HCT116 (cell line): ENCODE results near the gene PDPK1. TPM values are rescaled to one million over a fixed set of nuclear protein-coding genes. Genes with fewer than 3 reads are reported as not detected.

Source experiments
- ATAC-seq: fragments of 200-7000 bp; cut with Tn5 transposase; 2 replicates; pipeline ENCODE4 v1.9.1; 2020; ENCODE audit warnings: mild to moderate bottlenecking, moderate library complexity
- BruUV-seq: library from RNA; stranded (reverse); fragments of 400-500 nt; replicated peaks from 2 replicates; lab custom pipeline; 2021; lab: Mats Ljungman, UMichigan
- CTCF ChIA-PET: fragments of 300-600 bp; sonication (Branson Sonifier 250); formaldehyde crosslinking; loops from one replicate; lab custom pipeline; 2021; ENCODE audit warnings: antibody characterized with exemption; lab: Charles Lee
- POLR2A ChIA-PET: fragments of 300-600, 350-600 bp; sonication (Branson Sonifier 250); formaldehyde crosslinking; loops from one replicate; lab custom pipeline; 2021; ENCODE audit warnings: antibody characterized with exemption; lab: Charles Lee
- RAD21 ChIA-PET, 2 experiments: fragments of 300-600 bp; sonication (Branson Sonifier 250); formaldehyde crosslinking; loops; one replicate each; lab custom pipeline; 2023; ENCODE audit warnings: low total read pairs in 2 of 2; ENCODE audit not compliant: uncharacterized antibody in 2 of 2, unreplicated experiment in 2 of 2, low non-redundant PET in 1 of 2; lab: Charles Lee
- DNase-seq: peaks from one replicate; pipeline ENCODE4 v3.0.0-alpha.2; 2010; ENCODE audit warnings: low read depth, low spot score
- H2AFZ ChIP-seq: fragments of 200-600 bp; shearing (Covaris generic), sonication (generic); 2 replicates; pipeline ENCODE4 v1.6.1; 2017; ENCODE audit warnings: low read depth, mixed run types, mixed read lengths, antibody characterized with exemption, low read length; ENCODE audit not compliant: poor library complexity, severe bottlenecking
- H3K27ac ChIP-seq: 2 replicates; pipeline ENCODE4 v1.5.1; 2012; ENCODE audit warnings: low read depth, low read length
- H3K27me3 ChIP-seq: fragments of 200-600 bp; sonication (generic); 2 replicates; pipeline ENCODE4 v1.6.1; 2016; ENCODE audit warnings: mixed run types, low read length, mixed read lengths; ENCODE audit not compliant: insufficient read depth
- H3K36me3 ChIP-seq, 2 experiments: fragments of 200-500 bp in 1 of 2; fragments of 200-600 bp in 1 of 2; sonication (Bioruptor generic) in 1 of 2; sonication (generic) in 1 of 2; 2 replicates each; pipeline versions ENCODE4 v1.5.1 to v1.6.1; 2014 to 2016; ENCODE audit warnings: low read length in 2 of 2, inconsistent platforms in 1 of 2, mixed read lengths in 1 of 2, mixed run types in 1 of 2; ENCODE audit not compliant: insufficient read depth in 2 of 2, control insufficient read depth in 1 of 2
- H3K4me1 ChIP-seq, 2 experiments: fragments of 200-600 bp in 1 of 2; sonication (generic) in 1 of 2; 2 replicates each; pipeline versions ENCODE4 v1.5.1 to v1.6.1; 2012 to 2017; ENCODE audit warnings: low read length in 2 of 2, inconsistent platforms in 1 of 2, mild to moderate bottlenecking in 1 of 2, mixed read lengths in 1 of 2, mixed run types in 1 of 2, moderate library complexity in 1 of 2; ENCODE audit not compliant: insufficient read depth in 2 of 2, control insufficient read depth in 1 of 2
- H3K4me2 ChIP-seq: fragments of 200-600 bp; sonication (generic); 2 replicates; pipeline ENCODE4 v1.6.1; 2017; ENCODE audit warnings: mixed run types, low read length, mixed read lengths
- H3K4me3 ChIP-seq, 2 experiments: fragments of 200-600 bp in 1 of 2; sonication (generic) in 1 of 2; replicated peaks in 1 of 2; 2 replicates each; pipeline ENCODE4 v1.5.1; 2011 to 2016; ENCODE audit warnings: low read length in 2 of 2, control low read depth in 1 of 2, low read depth in 1 of 2, mild to moderate bottlenecking in 1 of 2, mixed read lengths in 1 of 2, mixed run types in 1 of 2
- H3K79me2 ChIP-seq: fragments of 200-600 bp; sonication (generic); 2 replicates; pipeline ENCODE4 v1.6.1; 2017; ENCODE audit warnings: mild to moderate bottlenecking, mixed run types, low read length, moderate library complexity, mixed read lengths; ENCODE audit not compliant: insufficient read depth
- H3K9ac ChIP-seq: fragments of 200-600 bp; sonication (generic); 2 replicates; pipeline ENCODE4 v1.6.1; 2016; ENCODE audit warnings: low read length, mixed read lengths
- H3K9me2 ChIP-seq: fragments of 200-600 bp; sonication (generic), shearing (Covaris generic); 2 replicates; pipeline ENCODE4 v1.6.1; 2017; ENCODE audit warnings: mixed run types, mild to moderate bottlenecking, moderate library complexity; ENCODE audit not compliant: insufficient read depth
- H3K9me3 ChIP-seq, 2 experiments: fragments of 200-500 bp in 1 of 2; fragments of 200-600 bp in 1 of 2; sonication (Bioruptor generic) in 1 of 2; sonication (generic) in 1 of 2; 2 replicates each; pipeline ENCODE4 v1.6.1; 2014 to 2017; ENCODE audit warnings: low read length in 2 of 2, mixed read lengths in 2 of 2, inconsistent platforms in 1 of 2, low read depth in 1 of 2, mild to moderate bottlenecking in 1 of 2, mixed run types in 1 of 2, moderate library complexity in 1 of 2; ENCODE audit not compliant: control insufficient read depth in 1 of 2, insufficient read depth in 1 of 2
- H4K20me1 ChIP-seq: fragments of 200-600 bp; sonication (generic), shearing (Covaris generic); 2 replicates; pipeline ENCODE4 v1.6.1; 2017; ENCODE audit warnings: mixed run types, mild to moderate bottlenecking, moderate library complexity; ENCODE audit not compliant: insufficient read depth
- CEBPB ChIP-seq: IDR thresholded peaks from 2 replicates; pipeline ENCODE4 v1.6.1; 2012; ENCODE audit warnings: low read depth
- ELF1 ChIP-seq: IDR thresholded peaks from 2 replicates; pipeline ENCODE4 v1.6.1; 2012; ENCODE audit warnings: low read depth, borderline replicate concordance
- EZH2 ChIP-seq: fragments of 200-600 bp; sonication (generic); IDR thresholded peaks from 2 replicates; pipeline ENCODE4 v1.6.1; 2017; ENCODE audit warnings: antibody characterized with exemption, mixed run types
- FOSL1 ChIP-seq: IDR thresholded peaks from 2 replicates; pipeline ENCODE4 v1.6.1; 2012; ENCODE audit warnings: low read depth
- JUND ChIP-seq: IDR thresholded peaks from 2 replicates; pipeline ENCODE4 v1.6.1; 2012
- MAX ChIP-seq: IDR thresholded peaks from 2 replicates; pipeline ENCODE4 v1.6.1; 2012
- POLR2A ChIP-seq: IDR thresholded peaks from 2 replicates; pipeline ENCODE4 v1.7.0; 2011; ENCODE audit warnings: borderline replicate concordance; ENCODE audit not compliant: insufficient read depth, insufficient read length; ENCODE audit errors: extremely low read depth
- POLR2AphosphoS5 ChIP-seq: IDR thresholded peaks from 2 replicates; pipeline ENCODE4 v1.6.1; 2011; ENCODE audit warnings: mild to moderate bottlenecking, low read depth, low read length, moderate library complexity
- RAD21 ChIP-seq: IDR thresholded peaks from 2 replicates; pipeline ENCODE4 v1.6.1; 2012; ENCODE audit warnings: low read depth, mild to moderate bottlenecking
- SIN3A ChIP-seq: IDR thresholded peaks from 2 replicates; pipeline ENCODE4 v1.6.1; 2012; ENCODE audit warnings: low read depth
- SRF ChIP-seq: IDR thresholded peaks from 2 replicates; pipeline ENCODE4 v1.6.1; 2012; ENCODE audit warnings: low read depth
- TCF7L2 ChIP-seq: IDR thresholded peaks from 2 replicates; pipeline ENCODE4 v1.7.0; 2011; ENCODE audit warnings: borderline replicate concordance, inconsistent platforms; ENCODE audit not compliant: insufficient read depth, insufficient read length; ENCODE audit errors: extremely low read depth
- YY1 ChIP-seq: IDR thresholded peaks from 2 replicates; pipeline ENCODE4 v1.6.1; 2011; ENCODE audit warnings: low read length, low read depth, moderate library complexity, mild to moderate bottlenecking; ENCODE audit not compliant: insufficient replicate concordance; ENCODE audit errors: extremely low read depth
- ZNF274 ChIP-seq: fragments of 200-500 bp; sonication (Bioruptor generic); IDR thresholded peaks from 2 replicates; pipeline ENCODE4 v1.6.1; 2014; ENCODE audit warnings: mild to moderate bottlenecking, low read depth, low read length, inconsistent platforms
- intact Hi-C: fragments of 100-400 bp; cut with micrococcal nuclease; formaldehyde crosslinking; loops from 2 replicates; pipeline ENCODE4 v1.10.0; 2022
- total RNA-seq: library from RNA; stranded (reverse); gene quantifications from one replicate; pipeline ENCODE4 v1.2.1, GENCODE V29; 2021; ENCODE audit not compliant: unreplicated experiment
- TF ChIP-seq, protein P1 (sequence below): IDR thresholded peaks from 2 replicates; pipeline ENCODE4 v1.6.1; 2011; ENCODE audit warnings: mild to moderate bottlenecking, low read length, moderate library complexity; ENCODE audit not compliant: insufficient replicate concordance; ENCODE audit errors: extremely low read depth

The PDPK1 gene
- total RNA-seq, 1 experiment from 2014 or later = 36.1 TPM

DNA sequence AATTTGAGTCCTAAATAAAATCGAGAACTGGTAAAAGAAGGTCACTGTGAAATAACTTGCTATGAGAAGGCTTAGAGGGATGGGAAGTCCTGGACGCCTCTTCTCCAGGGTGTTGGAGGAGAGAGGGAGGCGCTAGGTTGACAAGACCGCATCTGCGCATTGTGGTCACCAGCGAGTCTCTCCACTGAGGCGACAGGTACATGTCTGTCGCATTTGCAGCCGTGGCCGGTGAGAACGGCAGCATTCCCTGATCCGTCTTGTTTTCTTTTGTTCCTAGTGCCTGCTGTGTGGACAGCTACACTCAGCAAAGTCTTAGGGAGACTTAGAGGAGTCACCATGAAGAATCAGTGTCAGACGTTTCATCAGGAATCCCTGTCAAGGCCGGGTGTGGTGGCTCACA, 32.1 kb upstream of the PDPK1 start:
- ATAC-seq (no peak), DNase-seq (no peak)
- no TSS peak for BruUV-seq
- H3K27me3 ChIP-seq = no peaks in the 10 kb centered on the region
- H2AFZ ChIP-seq = no peak overlapping the region
- POLR2A ChIA-PET = no interaction called here
- no peak overlapping the region for H3K4me3 ChIP-seq
- RAD21 ChIA-PET = no interaction called here
- intact Hi-C loops = loop anchor here (10.0 kb wide), 2 partner anchors 241 to 311 kb away; partner anchors contain the start of genes CASKIN1 and RNPS1
- H4K20me1 ChIP-seq = no peaks in the 10 kb centered on the region
- H3K4me1 ChIP-seq = peaks cover 3 to 12% of the 10 kb centered on the region in 2 experiments; a peak in 3 of 4 replicates
- H3K9me3 ChIP-seq = no peaks in the 10 kb centered on the region
- no peaks in the 10 kb centered on the region for H3K9me2 ChIP-seq
- H3K9ac ChIP-seq = no peak overlapping the region
- TF ChIP-seq RAD21 = no peak
- TF ChIP-seq, protein P1, sequence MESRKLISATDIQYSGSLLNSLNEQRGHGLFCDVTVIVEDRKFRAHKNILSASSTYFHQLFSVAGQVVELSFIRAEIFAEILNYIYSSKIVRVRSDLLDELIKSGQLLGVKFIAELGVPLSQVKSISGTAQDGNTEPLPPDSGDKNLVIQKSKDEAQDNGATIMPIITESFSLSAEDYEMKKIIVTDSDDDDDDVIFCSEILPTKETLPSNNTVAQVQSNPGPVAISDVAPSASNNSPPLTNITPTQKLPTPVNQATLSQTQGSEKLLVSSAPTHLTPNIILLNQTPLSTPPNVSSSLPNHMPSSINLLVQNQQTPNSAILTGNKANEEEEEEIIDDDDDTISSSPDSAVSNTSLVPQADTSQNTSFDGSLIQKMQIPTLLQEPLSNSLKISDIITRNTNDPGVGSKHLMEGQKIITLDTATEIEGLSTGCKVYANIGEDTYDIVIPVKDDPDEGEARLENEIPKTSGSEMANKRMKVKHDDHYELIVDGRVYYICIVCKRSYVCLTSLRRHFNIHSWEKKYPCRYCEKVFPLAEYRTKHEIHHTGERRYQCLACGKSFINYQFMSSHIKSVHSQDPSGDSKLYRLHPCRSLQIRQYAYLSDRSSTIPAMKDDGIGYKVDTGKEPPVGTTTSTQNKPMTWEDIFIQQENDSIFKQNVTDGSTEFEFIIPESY = no peak
- no peak for TF ChIP-seq FOSL1
- TF ChIP-seq SRF = no peak
- TF ChIP-seq SIN3A = no peak
- no peak for TF ChIP-seq MAX
- TF ChIP-seq CEBPB = no peak
- no peak for TF ChIP-seq JUND
- no peak for TF ChIP-seq POLR2A
- no peak for TF ChIP-seq YY1
- no peak for TF ChIP-seq ELF1
- no peak for TF ChIP-seq EZH2
- TF ChIP-seq TCF7L2 = no peak
- no peak for TF ChIP-seq ZNF274
- TF ChIP-seq POLR2AphosphoS5 = no peak
- CTCF ChIA-PET = no interaction called here
- H3K4me2 ChIP-seq = no peak overlapping the region
- no peak overlapping the region for H3K27ac ChIP-seq
- H3K79me2 ChIP-seq = no peaks in the 10 kb centered on the region
- peaks cover 0 to 4% of the 10 kb centered on the region in 2 experiments; a peak in 1 of 4 replicates for H3K36me3 ChIP-seq
